ENCODE data around the gene TRPM3.

- TF ChIP-seq CTCF (IDR thresholded peaks at IDR 0.05) (no peak), EP300 (IDR thresholded peaks at IDR 0.05) (peak in 1 of 2 donors; percentile 67)
These were observed 315.5 kb downstream of the TRPM3 start for GRCh38 chr9:70805949-70806348.
